ENCODE measurements around the gene USP3.

Gene USP3

DNA sequence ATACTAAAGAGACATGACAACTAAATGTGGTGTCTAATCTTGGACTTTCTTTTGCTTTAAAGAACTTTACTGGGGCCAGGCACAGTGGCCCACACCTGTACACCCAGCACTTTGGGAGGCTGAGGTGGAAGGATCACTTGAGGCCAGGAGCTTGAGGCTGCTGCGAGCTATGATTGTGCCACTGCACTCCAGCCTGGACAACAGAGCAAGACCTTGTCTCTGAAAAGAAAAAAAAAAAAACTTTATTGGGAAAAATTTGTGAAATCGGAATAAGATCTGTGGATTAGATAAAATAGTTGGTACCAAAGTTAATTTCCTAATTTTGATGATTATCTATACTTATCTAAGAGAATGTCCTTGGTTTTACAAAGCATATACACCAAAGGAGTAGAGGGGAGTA, 34.4 kb upstream of the USP3 start:
- TF ChIP-seq GATA3 (IDR thresholded peaks at IDR 0.05; ENCODE audit: low read depth, low read length) (no peak), GATA2 (IDR thresholded peaks at IDR 0.05; ENCODE audit: low read depth, low read length) (no peak)

DNA sequence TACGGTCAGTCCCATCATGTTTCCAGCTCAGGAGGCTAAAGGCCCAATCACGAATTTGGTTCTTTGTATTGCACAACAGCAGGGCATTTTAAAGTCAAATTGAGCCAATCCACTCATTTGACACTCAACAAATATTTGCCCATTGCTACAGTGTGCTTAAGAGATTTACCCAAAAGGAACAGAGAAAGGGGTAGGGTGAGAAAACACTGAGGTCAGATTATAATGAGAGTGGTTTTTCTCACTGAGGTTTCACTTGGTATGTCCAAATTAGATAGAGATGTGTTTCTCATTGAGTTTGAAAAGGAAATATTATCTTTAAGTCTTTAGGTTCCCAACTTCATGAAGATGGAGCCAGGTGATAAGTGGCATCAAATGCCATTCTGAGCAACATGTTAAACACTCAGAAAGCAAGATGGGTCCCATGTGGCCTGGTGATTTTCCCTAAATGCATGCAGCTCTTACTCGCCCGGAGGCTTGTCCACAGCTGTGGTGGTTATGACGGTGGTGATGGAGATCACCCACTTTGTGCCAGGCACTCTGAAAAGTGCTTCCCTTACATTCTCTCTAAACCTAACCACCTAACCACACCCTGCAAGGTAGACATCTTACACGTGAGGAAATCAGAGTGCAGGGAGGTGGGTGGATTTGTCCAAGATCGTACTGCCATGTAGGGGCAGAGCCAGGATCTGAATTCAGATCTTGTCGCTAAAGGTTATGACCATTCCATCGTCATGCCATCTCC, 31.2 kb upstream of the USP3 start:
- no peak for TF ChIP-seq GATA2 (IDR thresholded peaks at IDR 0.05; ENCODE audit: low read depth, low read length)
- TF ChIP-seq GATA3 (IDR thresholded peaks at IDR 0.05; ENCODE audit: low read depth, low read length), result no peak

DNA sequence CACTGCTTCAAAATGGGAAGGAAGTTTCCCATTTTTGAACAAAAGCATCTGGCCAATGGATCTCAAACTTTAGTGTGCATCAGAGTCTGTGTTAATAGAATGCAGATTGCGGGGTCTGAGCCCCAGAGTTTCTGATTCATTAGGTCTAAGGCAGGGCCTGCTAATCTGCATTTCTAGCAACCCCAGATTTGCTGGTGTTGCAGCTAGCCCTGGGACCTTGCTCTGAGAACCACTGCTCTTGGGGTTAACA, 30.7 kb upstream of the USP3 start:
- no peak for TF ChIP-seq GATA2 (IDR thresholded peaks at IDR 0.05; ENCODE audit: low read depth, low read length)
- no peak for TF ChIP-seq GATA3 (IDR thresholded peaks at IDR 0.05; ENCODE audit: low read depth, low read length)

DNA sequence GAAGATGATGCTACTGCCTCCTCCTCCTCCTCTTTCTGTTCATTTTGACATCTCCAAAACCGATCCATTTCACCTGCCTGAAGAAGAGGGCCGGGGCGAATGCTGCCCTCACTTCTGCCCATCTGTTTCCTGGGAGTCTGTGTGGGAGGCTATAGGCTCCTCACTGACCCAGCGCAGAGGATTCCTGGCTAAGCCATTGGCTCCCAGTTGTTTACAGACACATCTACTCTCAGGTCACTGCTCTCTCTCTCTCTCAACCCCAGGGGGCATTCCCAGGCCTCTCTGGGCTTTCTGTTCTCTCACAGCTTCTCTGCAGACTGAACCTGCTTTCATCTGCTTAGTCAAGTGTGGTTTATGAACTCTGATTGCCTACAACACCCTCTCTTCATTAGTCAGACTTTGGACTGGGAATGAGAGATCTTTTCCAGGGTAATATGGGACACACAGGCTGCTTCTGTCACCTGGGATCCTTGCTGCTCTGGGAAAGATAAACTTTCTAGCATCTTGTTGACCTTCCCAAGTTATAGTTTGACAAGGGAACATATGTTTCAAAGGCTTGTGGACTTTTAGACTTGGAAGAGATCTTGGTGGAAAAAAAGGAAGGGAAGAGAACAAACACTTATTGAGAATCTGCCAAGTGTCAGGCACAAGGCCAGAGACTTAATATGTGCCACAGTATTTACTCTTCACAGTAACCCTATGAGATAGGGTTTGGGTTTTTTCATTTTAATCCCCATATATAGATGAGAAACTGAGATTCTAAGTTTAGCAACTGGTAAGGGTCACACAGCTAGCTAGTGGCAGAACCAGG, 30.2 kb upstream of the USP3 start:
- TF ChIP-seq GATA3 (IDR thresholded peaks at IDR 0.05; ENCODE audit: low read depth, low read length), result no peak
- no peak for TF ChIP-seq GATA2 (IDR thresholded peaks at IDR 0.05; ENCODE audit: low read depth, low read length)

DNA sequence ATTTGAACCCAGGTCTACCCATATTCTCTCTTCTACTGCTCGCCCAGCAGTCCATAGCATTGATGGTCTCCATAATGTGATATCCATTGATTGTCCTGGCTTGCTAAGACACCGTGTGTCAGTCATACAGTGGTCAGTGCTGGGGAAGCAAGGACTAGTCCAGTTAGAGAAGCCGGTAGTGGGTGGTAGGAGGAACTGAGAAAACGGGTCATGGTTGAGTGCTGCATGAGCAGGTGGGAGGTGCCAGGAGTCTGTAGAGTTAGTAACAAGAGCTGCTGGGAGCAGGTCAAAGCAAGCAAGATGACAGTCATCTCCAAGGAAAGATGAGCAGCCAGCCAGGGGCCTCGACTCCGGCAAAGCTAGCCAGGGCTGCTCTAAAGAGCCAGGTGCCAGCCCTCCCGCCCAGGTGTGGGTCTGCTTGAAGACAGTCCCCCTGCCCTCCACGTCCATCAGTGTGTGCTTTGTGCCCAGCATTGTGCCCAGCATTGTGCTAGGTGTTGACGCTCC, 29.5 kb upstream of the USP3 start:
- TF ChIP-seq GATA3 (IDR thresholded peaks at IDR 0.05; ENCODE audit: low read depth, low read length) (no peak), GATA2 (IDR thresholded peaks at IDR 0.05; ENCODE audit: low read depth, low read length) (no peak)

DNA sequence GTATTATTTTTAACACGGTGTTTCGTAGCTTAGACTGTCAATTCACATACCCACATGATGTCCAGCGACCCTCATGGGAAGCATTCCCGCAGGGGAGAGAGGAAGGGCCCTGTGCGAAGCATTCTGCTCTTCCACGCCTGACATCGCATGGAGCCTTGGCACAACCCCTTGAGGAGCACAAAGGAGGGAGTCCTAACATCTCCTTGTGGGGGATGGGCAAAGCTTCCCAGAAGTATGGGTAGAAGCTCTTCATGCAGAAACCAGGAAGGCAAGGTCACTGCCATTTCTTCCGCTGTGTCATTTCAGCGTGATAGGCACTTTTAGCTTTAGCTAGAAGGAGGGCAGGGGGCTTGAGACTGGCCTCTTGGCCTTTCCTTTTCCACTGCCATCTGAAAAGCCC, 28.7 kb upstream of the USP3 start:
- no peak for TF ChIP-seq GATA3 (IDR thresholded peaks at IDR 0.05; ENCODE audit: low read depth, low read length)
- TF ChIP-seq GATA2 (IDR thresholded peaks at IDR 0.05; ENCODE audit: low read depth, low read length), result no peak

DNA sequence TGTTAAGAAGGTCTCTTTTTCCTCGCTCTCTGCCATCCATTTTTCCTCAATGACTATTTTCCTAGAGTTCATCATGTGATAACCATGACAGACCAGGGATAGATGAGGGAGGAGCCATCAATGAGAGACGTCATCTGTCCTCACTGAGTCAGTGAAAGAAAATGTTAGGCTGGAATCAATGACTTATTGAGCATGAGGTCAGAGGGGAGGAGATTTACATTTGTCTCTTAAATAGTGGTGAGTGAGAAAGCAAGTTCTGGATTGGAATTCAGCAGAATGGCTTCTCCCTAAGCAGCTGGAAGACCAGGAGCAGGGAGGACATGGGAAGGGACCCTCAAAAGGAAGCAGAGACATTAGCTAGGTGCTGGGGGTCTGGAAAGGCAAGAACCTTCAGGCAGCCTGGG, 28.2 kb upstream of the USP3 start:
- TF ChIP-seq GATA3 (IDR thresholded peaks at IDR 0.05; ENCODE audit: low read depth, low read length), result no peak
- no peak for TF ChIP-seq GATA2 (IDR thresholded peaks at IDR 0.05; ENCODE audit: low read depth, low read length)

DNA sequence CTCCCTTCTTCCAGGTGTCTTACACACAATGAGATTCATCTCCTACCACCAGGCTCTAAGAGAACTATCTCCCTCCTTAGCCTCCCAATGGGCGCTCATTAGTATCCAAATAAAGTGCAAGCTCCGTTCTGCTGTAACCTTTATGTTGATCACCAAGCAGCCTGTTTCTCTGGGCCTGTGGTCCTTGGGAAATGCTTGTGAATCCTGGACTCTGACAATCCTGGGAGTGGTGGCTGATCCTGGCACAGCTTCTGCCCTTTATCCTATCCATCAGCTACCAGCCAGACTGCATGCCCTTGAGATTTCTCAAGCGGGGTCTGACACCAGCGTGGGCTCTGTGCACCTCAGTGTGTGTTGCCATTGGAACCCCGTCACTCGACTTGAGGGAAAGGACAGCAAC, 26.1 kb upstream of the USP3 start:
- TF ChIP-seq GATA3 (IDR thresholded peaks at IDR 0.05; ENCODE audit: low read depth, low read length) (no peak), GATA2 (IDR thresholded peaks at IDR 0.05; ENCODE audit: low read depth, low read length) (no peak)

DNA sequence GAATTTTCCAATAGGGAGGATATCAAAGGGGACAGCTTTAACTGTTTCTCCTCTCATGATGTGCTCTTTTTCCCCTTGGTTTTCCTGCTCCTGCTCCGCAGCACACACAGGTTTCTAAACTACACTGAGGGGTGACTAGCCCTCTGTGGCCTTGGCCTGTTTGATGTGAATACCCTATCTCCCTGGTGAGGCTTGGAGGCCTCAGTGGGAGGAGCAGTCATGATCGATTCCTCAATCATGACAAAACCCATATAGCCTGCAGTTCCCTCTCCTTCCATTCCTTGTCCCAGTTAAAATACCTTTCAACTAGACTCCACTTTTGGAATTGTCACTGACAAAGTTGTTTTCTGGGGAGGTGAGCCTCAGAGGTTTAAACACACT, 24.0 kb upstream of the USP3 start:
- no peak for TF ChIP-seq GATA2 (IDR thresholded peaks at IDR 0.05; ENCODE audit: low read depth, low read length)
- no peak for TF ChIP-seq GATA3 (IDR thresholded peaks at IDR 0.05; ENCODE audit: low read depth, low read length)

DNA sequence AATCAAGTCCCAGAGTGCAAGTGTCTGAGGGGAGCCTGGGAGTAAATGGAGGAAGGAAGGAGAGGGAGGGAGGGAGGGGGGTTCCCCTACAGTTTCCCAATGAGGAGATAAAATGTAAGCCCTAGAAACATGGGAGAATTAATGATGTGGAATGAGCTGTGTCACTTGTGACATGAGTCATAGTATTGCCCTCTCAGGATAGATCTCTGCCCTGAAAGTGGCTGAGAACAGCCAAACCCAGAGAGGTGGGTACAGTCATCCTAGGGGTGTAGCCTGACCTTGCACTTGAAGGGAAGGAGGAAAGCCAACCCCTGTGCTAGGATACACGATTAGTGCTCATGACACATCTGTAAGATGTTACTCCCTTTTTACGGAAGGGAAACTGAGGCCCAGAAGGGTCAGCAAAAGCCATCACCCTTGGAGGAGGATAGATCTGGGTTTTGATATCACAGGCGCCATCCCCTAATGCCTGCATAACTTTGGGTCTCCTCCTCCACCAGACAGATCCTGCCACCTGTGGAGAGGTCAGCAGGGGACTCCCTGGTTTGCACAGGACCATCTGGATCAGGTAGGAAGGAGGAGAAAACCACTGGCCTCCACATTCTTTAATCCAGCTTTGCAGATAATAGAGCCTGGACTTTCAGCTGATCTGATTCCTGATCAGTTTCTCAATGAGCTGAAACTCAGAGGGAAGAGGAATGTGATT, 23.1 kb upstream of the USP3 start:
- TF ChIP-seq GATA3 (IDR thresholded peaks at IDR 0.05; ENCODE audit: low read depth, low read length), result no peak
- no peak for TF ChIP-seq GATA2 (IDR thresholded peaks at IDR 0.05; ENCODE audit: low read depth, low read length)

DNA sequence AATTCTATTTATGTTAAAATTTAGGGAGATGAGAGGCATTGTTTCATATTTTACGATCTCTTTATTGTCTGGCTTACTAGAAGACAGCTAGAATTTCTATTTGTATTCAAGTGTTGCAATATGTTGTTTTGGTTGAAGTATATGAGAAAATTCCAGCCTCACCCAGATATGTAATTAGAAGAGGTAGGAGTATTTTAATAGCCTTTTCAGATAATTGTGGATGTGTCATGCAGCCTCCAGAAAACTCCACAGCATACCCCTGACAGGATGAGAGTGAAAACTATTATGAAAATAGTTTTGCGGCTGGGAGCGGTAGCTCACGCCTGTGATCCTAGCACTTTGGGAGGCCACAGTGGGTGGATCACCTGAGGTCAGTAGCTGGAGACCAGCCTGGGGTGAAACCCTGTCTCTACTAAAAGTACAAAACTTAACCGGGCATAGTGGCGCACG, 21.5 kb upstream of the USP3 start:
- TF ChIP-seq GATA3 (IDR thresholded peaks at IDR 0.05; ENCODE audit: low read depth, low read length) (no peak), GATA2 (IDR thresholded peaks at IDR 0.05; ENCODE audit: low read depth, low read length) (no peak)

DNA sequence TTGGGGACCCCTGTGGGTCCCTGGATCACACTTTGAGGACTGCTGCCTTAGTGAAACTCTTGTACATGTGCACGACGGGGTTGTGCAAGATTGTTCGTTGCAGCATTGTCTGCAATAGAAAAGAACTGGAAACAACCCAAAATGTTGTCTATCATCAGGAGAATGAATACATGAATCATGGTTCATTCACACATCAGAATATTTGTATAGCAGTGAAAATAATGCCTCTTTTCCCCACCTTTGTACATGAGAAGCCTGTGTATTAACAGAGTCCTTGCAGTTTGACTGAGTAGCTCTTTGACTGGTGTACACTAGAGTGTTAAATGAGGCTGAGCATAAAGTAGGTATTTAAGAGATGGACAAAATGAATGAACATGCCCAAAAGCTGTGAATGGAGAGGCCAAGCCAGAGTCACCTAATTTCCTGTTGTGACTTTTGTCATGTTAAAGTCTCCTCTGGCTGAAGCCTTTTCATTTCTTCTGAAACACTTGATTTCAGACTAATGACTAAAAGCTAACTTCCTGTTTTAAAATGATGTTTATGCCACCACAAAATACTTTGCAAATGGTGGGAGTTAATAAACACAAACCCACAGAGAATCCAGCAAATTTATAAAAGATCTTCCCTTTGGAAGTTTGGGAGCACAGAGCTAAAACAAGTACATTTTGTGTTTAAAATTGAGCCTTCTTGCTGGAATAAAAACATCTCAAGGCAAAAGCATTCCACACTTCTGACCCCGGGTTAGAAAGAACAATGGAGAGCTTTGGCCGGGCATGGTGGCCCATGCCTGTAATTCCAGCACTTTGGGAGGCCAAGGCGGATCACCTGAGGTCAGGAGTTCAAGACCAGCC, 20.6 kb upstream of the USP3 start:
- TF ChIP-seq GATA2 (IDR thresholded peaks at IDR 0.05; ENCODE audit: low read depth, low read length) (no peak), GATA3 (IDR thresholded peaks at IDR 0.05; ENCODE audit: low read depth, low read length) (no peak)

DNA sequence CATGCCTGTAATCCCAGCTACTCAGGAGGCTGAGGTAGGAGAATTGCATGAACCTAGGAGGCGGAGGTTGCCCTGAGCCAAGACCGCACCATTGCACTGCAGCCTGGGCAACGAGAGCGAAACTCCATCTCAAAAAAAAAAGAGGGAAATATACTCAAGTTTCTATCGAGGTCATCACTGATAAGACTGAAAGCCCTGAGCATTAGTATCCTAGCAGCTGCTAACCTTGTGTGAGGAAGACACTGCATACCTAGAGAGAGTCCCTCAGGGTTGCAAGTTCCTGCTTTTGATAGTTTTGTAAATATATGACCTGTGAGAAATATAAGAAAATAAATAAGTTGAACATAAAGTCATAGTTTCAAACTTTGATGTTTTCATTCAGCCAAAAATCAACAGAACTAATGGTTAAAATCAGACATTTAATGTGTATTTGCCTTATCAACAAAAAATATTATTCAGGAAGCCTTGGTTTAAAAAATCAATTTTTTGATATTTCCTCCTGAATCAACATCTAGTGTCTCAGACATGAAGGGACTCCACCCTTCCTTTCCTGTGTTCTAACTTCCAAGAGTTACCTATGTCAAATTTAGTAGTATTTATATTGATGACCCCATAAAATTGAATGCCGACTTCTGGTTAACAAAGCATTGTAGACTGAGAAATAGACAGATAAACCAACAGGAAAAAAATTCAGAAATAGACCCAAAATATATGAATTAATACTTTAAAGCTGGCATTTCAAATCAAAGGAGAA, 19.8 kb upstream of the USP3 start:
- TF ChIP-seq GATA3 (IDR thresholded peaks at IDR 0.05; ENCODE audit: low read depth, low read length), result no peak
- TF ChIP-seq GATA2 (IDR thresholded peaks at IDR 0.05; ENCODE audit: low read depth, low read length), result no peak

All from SH-SY5Y (cell line).